HG02588 (cell line): ENCODE data around the gene MAST3.

Experiments used
- ATAC-seq: cut with Tn5 transposase; IDR thresholded peaks from one replicate; pipeline ENCODE4 v1.9.1; 2021; ENCODE audit warnings: mild to moderate bottlenecking, moderate library complexity; ENCODE audit not compliant: unreplicated experiment

The MAST3 gene

GRCh38 chr19:18173572-18174288 lies 76.2 kb downstream of the MAST3 start, which contains the start of gene IFI30:
Gene IFI30 (plus strand): TSS chr19:18173813. CDS start chr19:18173842, 29 bp downstream.
- peak; percentile 50 for ATAC-seq

- ATAC-seq = no peak
Observed at GRCh38 chr19:18174983-18175382, 77.4 kb downstream of the MAST3 start.

GRCh38 chr19:18176367-18177310 lies 79.1 kb downstream of the MAST3 start:
- ATAC-seq = no peak

- no peak for ATAC-seq
Observed at GRCh38 chr19:18179957-18180356, 82.4 kb downstream of the MAST3 start.

- ATAC-seq = no peak
Observed at GRCh38 chr19:18183529-18183928, 86.0 kb downstream of the MAST3 start.

- ATAC-seq = no peak
Observed at GRCh38 chr19:18185538-18185937, 88.0 kb downstream of the MAST3 start.

- ATAC-seq = no peak
Observed at GRCh38 chr19:18190278-18190677, 92.7 kb downstream of the MAST3 start.

- ATAC-seq = no peak
Observed at GRCh38 chr19:18191640-18192062, 94.1 kb downstream of the MAST3 start.

GRCh38 chr19:18192673-18193387 lies 95.3 kb downstream of the MAST3 start, which contains the start of gene MPV17L2:
Gene MPV17L2 (plus strand): TSS chr19:18193218. CDS start chr19:18193282, 64 bp downstream.
- ATAC-seq = peak; percentile 84

- no peak for ATAC-seq
Observed at GRCh38 chr19:18193388-18194180, 96.0 kb downstream of the MAST3 start.

GRCh38 chr19:18194181-18194530 lies 96.6 kb downstream of the MAST3 start:
- ATAC-seq = no peak

GRCh38 chr19:18194554-18195238 lies 97.1 kb downstream of the MAST3 start:
- no peak for ATAC-seq

GRCh38 chr19:18196511-18196845 lies 98.9 kb downstream of the MAST3 start:
- ATAC-seq = no peak

GRCh38 chr19:18197306-18197705 lies 99.7 kb downstream of the MAST3 start:
- no peak for ATAC-seq

GRCh38 chr19:18197941-18198340 lies 100.4 kb downstream of the MAST3 start:
- no peak for ATAC-seq

GRCh38 chr19:18198374-18198773 lies 100.8 kb downstream of the MAST3 start:
- ATAC-seq = no peak
